Caco-2 (cell line): ENCODE results near the gene NUDT1. TPM values are rescaled to one million over a fixed set of nuclear protein-coding genes. Genes with fewer than 3 reads are reported as not detected.

Experiments used
- BruUV-seq: library from RNA; stranded (reverse); fragments of 400-500 nt; replicated peaks from 2 replicates; lab custom pipeline; 2021; lab: Mats Ljungman, UMichigan
- CTCF ChIA-PET: fragments of 300-600 bp; sonication (Branson Sonifier 250); formaldehyde crosslinking; loops from one replicate; lab custom pipeline; 2022; ENCODE audit warnings: antibody characterized with exemption; lab: Charles Lee
- POLR2A ChIA-PET: fragments of 300-600 bp; sonication (Branson Sonifier 250); formaldehyde crosslinking; loops from one replicate; lab custom pipeline; 2022; ENCODE audit warnings: antibody characterized with exemption; lab: Charles Lee
- DNase-seq, 2 experiments: peaks; one replicate each; pipeline versions ENCODE4 v3.0.0 to v3.0.0-alpha.2; 2020 to 2022
- H3K27me3 ChIP-seq: replicated peaks from 2 replicates; pipeline ENCODE4 v1.6.0; 2011; ENCODE audit warnings: low read length; ENCODE audit not compliant: control insufficient read depth, insufficient read depth
- H3K36me3 ChIP-seq: 2 replicates; pipeline ENCODE4 v1.5.1; 2011; ENCODE audit warnings: low read length; ENCODE audit not compliant: control insufficient read depth, insufficient read depth
- H3K4me1 ChIP-seq: fragments of 250-450 bp; sonication (Bioruptor Pico); 2 replicates; pipeline ENCODE4 v1.5.1; 2020; ENCODE audit warnings: mild to moderate bottlenecking
- H3K4me3 ChIP-seq: 2 replicates; pipeline ENCODE4 v1.5.1; 2011; ENCODE audit warnings: low read depth, mild to moderate bottlenecking, control low read depth, low read length
- H3K9me3 ChIP-seq: fragments of 250-450 bp; sonication (Bioruptor Pico); 2 replicates; pipeline ENCODE4 v1.5.1; 2020; ENCODE audit warnings: mild to moderate bottlenecking, moderate library complexity
- H3K27ac Mint-ChIP-seq: one replicate; pipeline ENCODE4 v1.8.0; 2022; ENCODE audit warnings: mixed read lengths; ENCODE audit not compliant: unreplicated experiment
- H3K27me3 Mint-ChIP-seq: one replicate; pipeline ENCODE4 v1.8.0; 2022; ENCODE audit warnings: mixed read lengths; ENCODE audit not compliant: insufficient read depth, unreplicated experiment
- H3K36me3 Mint-ChIP-seq: one replicate; pipeline ENCODE4 v1.8.0; 2022; ENCODE audit warnings: mild to moderate bottlenecking, mixed read lengths; ENCODE audit not compliant: insufficient read depth, unreplicated experiment
- H3K4me1 Mint-ChIP-seq: one replicate; pipeline ENCODE4 v1.8.0; 2022; ENCODE audit warnings: low read depth, mixed read lengths; ENCODE audit not compliant: unreplicated experiment
- H3K4me3 Mint-ChIP-seq: one replicate; pipeline ENCODE4 v1.8.0; 2022; ENCODE audit warnings: mild to moderate bottlenecking, moderate library complexity, mixed read lengths; ENCODE audit not compliant: unreplicated experiment
- H3K9me3 Mint-ChIP-seq: one replicate; pipeline ENCODE4 v1.8.0; 2022; ENCODE audit warnings: mixed read lengths; ENCODE audit not compliant: unreplicated experiment
- intact Hi-C: fragments of 100-400 bp; cut with micrococcal nuclease; formaldehyde crosslinking; loops from one replicate; pipeline ENCODE4 v1.10.0; 2022; ENCODE audit not compliant: unreplicated experiment
- total RNA-seq: library from RNA; stranded (reverse); gene quantifications from 2 replicates; pipeline ENCODE4 v1.2.3, GENCODE V29; 2022
- TF ChIP-seq, protein P1 (sequence below), 2 experiments: fragments of 200-600 bp in 1 of 2; IDR thresholded peaks; 1 replicate in 1 of 2; 2 replicates in 1 of 2; pipeline versions ENCODE4 v1.5.1 to v1.8.0; 2011 to 2022; ENCODE audit warnings: antibody characterized with exemption in 1 of 2, control low read depth in 1 of 2, inconsistent platforms in 1 of 2, low read depth in 1 of 2, low read length in 1 of 2, mild to moderate bottlenecking in 1 of 2, moderate library complexity in 1 of 2; ENCODE audit not compliant: insufficient read depth in 1 of 2, severe bottlenecking in 1 of 2, unreplicated experiment in 1 of 2

The NUDT1 gene
- total RNA-seq, 1 experiment from 2014 or later = 42.8 TPM

DNA sequence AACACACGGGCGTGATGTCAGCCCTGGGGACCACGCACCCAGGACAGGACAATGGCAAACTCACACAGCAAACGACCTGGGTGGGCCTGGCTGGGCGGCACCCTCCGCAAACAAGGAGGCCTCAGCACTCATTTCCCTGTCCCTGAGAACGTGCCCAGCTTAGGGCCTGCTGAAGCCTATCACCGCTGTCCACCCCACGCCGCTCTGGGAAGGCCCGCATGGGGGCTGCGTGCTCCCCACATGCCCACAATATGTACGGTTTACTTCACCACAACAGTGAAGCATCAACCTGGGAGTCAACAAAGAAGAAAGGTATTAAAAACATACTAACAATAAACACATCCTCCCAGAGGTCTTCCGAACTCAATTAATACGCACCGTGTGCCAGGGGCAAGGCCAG lies 21.5 kb upstream of the NUDT1 start:
- no peaks in the 10 kb centered on the region for H3K9me3 ChIP-seq
- H3K4me3 ChIP-seq = no peak overlapping the region
- Mint-ChIP-seq H3K27ac (no peak overlapping the region), H3K36me3 (peaks cover 73% of the 10 kb centered on the region), H3K9me3 (no peaks in the 10 kb centered on the region), H3K4me3 (no peak overlapping the region), H3K27me3 (no peaks in the 10 kb centered on the region), H3K4me1 (no peaks in the 10 kb centered on the region)
- peaks cover 6% of the 10 kb centered on the region for H3K36me3 ChIP-seq
- TF ChIP-seq, protein P1, sequence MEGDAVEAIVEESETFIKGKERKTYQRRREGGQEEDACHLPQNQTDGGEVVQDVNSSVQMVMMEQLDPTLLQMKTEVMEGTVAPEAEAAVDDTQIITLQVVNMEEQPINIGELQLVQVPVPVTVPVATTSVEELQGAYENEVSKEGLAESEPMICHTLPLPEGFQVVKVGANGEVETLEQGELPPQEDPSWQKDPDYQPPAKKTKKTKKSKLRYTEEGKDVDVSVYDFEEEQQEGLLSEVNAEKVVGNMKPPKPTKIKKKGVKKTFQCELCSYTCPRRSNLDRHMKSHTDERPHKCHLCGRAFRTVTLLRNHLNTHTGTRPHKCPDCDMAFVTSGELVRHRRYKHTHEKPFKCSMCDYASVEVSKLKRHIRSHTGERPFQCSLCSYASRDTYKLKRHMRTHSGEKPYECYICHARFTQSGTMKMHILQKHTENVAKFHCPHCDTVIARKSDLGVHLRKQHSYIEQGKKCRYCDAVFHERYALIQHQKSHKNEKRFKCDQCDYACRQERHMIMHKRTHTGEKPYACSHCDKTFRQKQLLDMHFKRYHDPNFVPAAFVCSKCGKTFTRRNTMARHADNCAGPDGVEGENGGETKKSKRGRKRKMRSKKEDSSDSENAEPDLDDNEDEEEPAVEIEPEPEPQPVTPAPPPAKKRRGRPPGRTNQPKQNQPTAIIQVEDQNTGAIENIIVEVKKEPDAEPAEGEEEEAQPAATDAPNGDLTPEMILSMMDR (IDR thresholded peaks at IDR 0.05; ENCODE audit: insufficient read depth in 1 of 2, low read depth in 1 of 2, low read length in 1 of 2, severe bottlenecking in 1 of 2, unreplicated experiment in 1 of 2) = no peak
- CTCF ChIA-PET = no interaction called here
- POLR2A ChIA-PET = interaction anchor here (0.6 kb wide), 1 partner anchor 731 kb away, joined by 5 read pairs; no protein-coding TSS in a partner anchor
- intact Hi-C loops = no loop called here
- H3K4me1 ChIP-seq = no peaks in the 10 kb centered on the region
- H3K27me3 ChIP-seq = no peaks in the 10 kb centered on the region
- no TSS peak for BruUV-seq
- no peak for DNase-seq

DNA sequence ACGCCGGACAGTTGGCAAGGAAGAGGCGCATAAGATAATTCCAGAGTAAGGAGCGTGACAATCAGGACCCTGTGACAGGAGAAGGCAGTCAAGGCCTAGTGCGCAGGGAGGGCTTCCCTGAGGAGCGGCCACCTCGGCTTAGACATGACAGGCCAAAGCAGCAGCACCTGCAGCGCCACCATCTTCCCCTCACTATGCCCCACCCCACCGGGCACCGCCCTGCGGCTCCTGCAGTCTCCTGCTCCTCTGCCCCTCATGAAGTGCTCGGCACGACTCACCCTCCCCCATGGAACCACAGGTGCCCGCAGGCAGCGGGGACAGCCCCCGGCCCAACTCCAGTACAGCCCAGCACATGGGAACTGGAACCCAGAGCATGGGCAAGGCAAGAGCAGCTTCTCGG lies 21.1 kb upstream of the NUDT1 start:
- H3K36me3 Mint-ChIP-seq = peaks cover 73% of the 10 kb centered on the region
- no peak for DNase-seq
- Histone ChIP-seq H3K36me3 (peaks cover 3% of the 10 kb centered on the region; the same call in 1 of the 2 replicates), H3K4me1 (no peaks in the 10 kb centered on the region), H3K27me3 (no peaks in the 10 kb centered on the region), H3K9me3 (no peaks in the 10 kb centered on the region), H3K4me3 (no peak overlapping the region)
- POLR2A ChIA-PET = interaction anchor here (0.6 kb wide), 1 partner anchor 732 kb away, joined by 5 read pairs; no protein-coding TSS in a partner anchor
- intact Hi-C loops = no loop called here
- no peak overlapping the region for H3K27ac Mint-ChIP-seq
- no peaks in the 10 kb centered on the region for H3K9me3 Mint-ChIP-seq
- BruUV-seq = no TSS peak
- no peaks in the 10 kb centered on the region for H3K27me3 Mint-ChIP-seq
- no peak overlapping the region for H3K4me3 Mint-ChIP-seq
- CTCF ChIA-PET = no interaction called here
- TF ChIP-seq, protein P1 (IDR thresholded peaks at IDR 0.05; ENCODE audit: insufficient read depth in 1 of 2, low read depth in 1 of 2, low read length in 1 of 2, severe bottlenecking in 1 of 2, unreplicated experiment in 1 of 2) = no peak
- no peaks in the 10 kb centered on the region for H3K4me1 Mint-ChIP-seq

DNA sequence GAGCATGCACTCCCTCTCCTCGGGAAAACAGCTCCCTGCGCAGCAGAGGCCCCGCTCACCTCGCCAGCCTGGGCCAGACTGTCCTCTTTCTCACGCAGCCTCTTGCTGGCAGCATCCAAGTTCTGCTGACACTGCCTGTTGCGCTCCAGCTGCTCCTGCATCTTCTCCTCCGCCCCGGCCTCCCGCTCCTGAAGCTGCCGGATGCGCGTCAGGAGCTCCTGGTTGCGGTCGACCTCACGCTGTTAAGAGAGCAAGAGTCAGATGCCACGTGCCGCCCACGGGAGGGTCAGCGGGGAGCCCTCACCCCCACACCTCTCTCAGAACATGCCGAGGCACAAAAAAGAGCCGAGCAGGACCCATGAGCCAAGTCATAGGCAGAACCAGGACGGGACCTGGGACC lies 19.5 kb upstream of the NUDT1 start:
- no peaks in the 10 kb centered on the region for H3K4me1 ChIP-seq
- H3K27me3 ChIP-seq = no peaks in the 10 kb centered on the region
- Mint-ChIP-seq H3K27me3 (no peaks in the 10 kb centered on the region), H3K4me1 (no peaks in the 10 kb centered on the region), H3K9me3 (no peaks in the 10 kb centered on the region), H3K4me3 (no peak overlapping the region), H3K36me3 (peaks cover 57% of the 10 kb centered on the region), H3K27ac (no peak overlapping the region)
- H3K4me3 ChIP-seq = no peak overlapping the region
- ChIA-PET CTCF (no interaction called here), POLR2A (no interaction called here)
- H3K36me3 ChIP-seq = peaks cover 2% of the 10 kb centered on the region; the same call in 1 of the 2 replicates
- BruUV-seq = no TSS peak
- intact Hi-C loops = no loop called here
- no peaks in the 10 kb centered on the region for H3K9me3 ChIP-seq
- TF ChIP-seq, protein P1 (IDR thresholded peaks at IDR 0.05; ENCODE audit: insufficient read depth in 1 of 2, low read depth in 1 of 2, low read length in 1 of 2, severe bottlenecking in 1 of 2, unreplicated experiment in 1 of 2) = no peak
- DNase-seq = no peak
